Loucy (cell line): ENCODE results near the gene RAB6B.

Experiments used
- CTCF ChIP-seq: fragments of 200-600 bp; sonication (generic); conservative IDR thresholded peaks from 2 replicates; pipeline ENCODE4 v1.5.1; 2014; ENCODE audit warnings: mild to moderate bottlenecking, antibody characterized with exemption, low read length
- EZH2phosphoT487 ChIP-seq: fragments of 200-600 bp; IDR thresholded peaks from 2 replicates; pipeline ENCODE4 v1.6.1; 2018; ENCODE audit warnings: antibody characterized with exemption, mild to moderate bottlenecking, moderate library complexity, borderline replicate concordance

- TF ChIP-seq CTCF (no peak), EZH2phosphoT487 (no peak)
Observed at GRCh38 chr3:133860519-133860918, 35.2 kb downstream of the RAB6B start.
